Neural cell (in vitro differentiated cells): Measurements from ENCODE around the gene PPP2R2B. TPM values are rescaled to one million over a fixed set of nuclear protein-coding genes. Genes with fewer than 3 reads are reported as not detected.

Source experiments
- H2AFZ ChIP-seq: fragments of 200-600, 300-800 bp; sonication (generic), shearing (Covaris generic); 2 replicates; pipeline ENCODE4 v1.6.0; 2014; ENCODE audit warnings: low read depth, mild to moderate bottlenecking, antibody characterized with exemption, low read length, moderate library complexity
- H3F3A ChIP-seq: fragments of 200-600 bp; shearing (Covaris generic); 2 replicates; pipeline ENCODE4 v1.6.1; 2016; ENCODE audit warnings: mild to moderate bottlenecking, moderate library complexity, mixed read lengths, antibody characterized with exemption, low read length; ENCODE audit not compliant: insufficient read depth, poor library complexity, severe bottlenecking
- H3K27ac ChIP-seq: fragments of 200-600, 300-800 bp; sonication (generic), shearing (Covaris generic); 2 replicates; pipeline ENCODE4 v1.5.1; 2014; ENCODE audit warnings: mild to moderate bottlenecking, low read length, moderate library complexity
- H3K27me3 ChIP-seq: fragments of 300-800, 200-600 bp; sonication (generic), shearing (Covaris generic); 2 replicates; pipeline ENCODE4 v1.6.0; 2014; ENCODE audit warnings: mild to moderate bottlenecking, low read depth, low read length, moderate library complexity; ENCODE audit not compliant: insufficient read depth
- H3K36me3 ChIP-seq: fragments of 300-800, 200-600 bp; sonication (generic), shearing (Covaris generic); 2 replicates; pipeline ENCODE4 v1.5.1; 2014; ENCODE audit warnings: mild to moderate bottlenecking, antibody characterized with exemption, low read length, moderate library complexity; ENCODE audit not compliant: insufficient read depth
- H3K4me2 ChIP-seq: fragments of 300-800, 200-600 bp; sonication (generic), shearing (Covaris generic); 2 replicates; pipeline ENCODE4 v1.6.0; 2014; ENCODE audit warnings: mild to moderate bottlenecking, low read length
- H3K4me3 ChIP-seq: fragments of 300-800, 200-600 bp; sonication (generic), shearing (Covaris generic); 2 replicates; pipeline ENCODE4 v1.5.1; 2014; ENCODE audit warnings: mild to moderate bottlenecking, low read length, moderate library complexity
- H3K79me2 ChIP-seq: fragments of 200-600 bp; shearing (Covaris generic); replicated peaks from 2 replicates; pipeline ENCODE4 v1.6.0; 2014; ENCODE audit warnings: mild to moderate bottlenecking, low read length, moderate library complexity; ENCODE audit not compliant: insufficient read depth
- H3K9ac ChIP-seq: fragments of 300-800, 200-600 bp; sonication (generic), shearing (Covaris generic); 2 replicates; pipeline ENCODE4 v1.6.1; 2016; ENCODE audit warnings: mild to moderate bottlenecking, low read length, mixed read lengths
- H3K9me2 ChIP-seq: fragments of 200-600 bp; shearing (Covaris generic); 2 replicates; pipeline ENCODE4 v1.6.1; 2016; ENCODE audit warnings: mild to moderate bottlenecking, low read length, mixed read lengths; ENCODE audit not compliant: insufficient read depth
- H3K9me3 ChIP-seq: fragments of 200-600, 300-800 bp; sonication (generic), shearing (Covaris generic); 2 replicates; pipeline ENCODE4 v1.6.1; 2016; ENCODE audit warnings: mild to moderate bottlenecking, mixed run types, low read length, moderate library complexity, mixed read lengths
- H4K20me1 ChIP-seq: fragments of 200-600 bp; shearing (Covaris generic); 2 replicates; pipeline ENCODE4 v1.6.1; 2016; ENCODE audit warnings: mild to moderate bottlenecking, mixed run types; ENCODE audit not compliant: insufficient read depth
- EP300 ChIP-seq: fragments of 450-650 bp; conservative IDR thresholded peaks from 2 replicates; pipeline ENCODE4 v1.6.1; 2014; ENCODE audit warnings: antibody characterized with exemption, mild to moderate bottlenecking, moderate library complexity; ENCODE audit not compliant: poor library complexity, severe bottlenecking
- EZH2 ChIP-seq: fragments of 200-600, 300-800 bp; shearing (Covaris generic), sonication (generic); IDR thresholded peaks from 2 replicates; pipeline ENCODE4 v1.6.1; 2014; ENCODE audit warnings: antibody characterized with exemption, low read length, borderline replicate concordance, mild to moderate bottlenecking; ENCODE audit not compliant: insufficient read depth, poor library complexity, severe bottlenecking
- MXI1 ChIP-seq: fragments of 450-650 bp; conservative IDR thresholded peaks from 2 replicates; pipeline ENCODE4 v1.6.1; 2014; ENCODE audit warnings: antibody characterized with exemption, mild to moderate bottlenecking; ENCODE audit not compliant: poor library complexity, severe bottlenecking
- POLR2AphosphoS5 ChIP-seq: IDR thresholded peaks from 2 replicates; pipeline ENCODE4 v1.6.1; 2012
- RAD21 ChIP-seq: fragments of 450-650 bp; conservative IDR thresholded peaks from 2 replicates; pipeline ENCODE4 v1.6.1; 2014; ENCODE audit warnings: antibody characterized with exemption, mild to moderate bottlenecking, moderate library complexity
- SMC3 ChIP-seq: fragments of 450-650 bp; conservative IDR thresholded peaks from 2 replicates; pipeline ENCODE4 v1.6.1; 2014; ENCODE audit warnings: antibody characterized with exemption, mild to moderate bottlenecking, moderate library complexity; ENCODE audit not compliant: poor library complexity
- TAF1 ChIP-seq: IDR thresholded peaks from 2 replicates; pipeline ENCODE4 v1.6.1; 2012; ENCODE audit warnings: low read depth
- polyA plus RNA-seq: library from polyadenylated mRNA; depleted of rRNA; stranded (reverse); fragments of >200 nt; gene quantifications from 2 replicates; pipeline ENCODE4 v1.2.3, GENCODE V29; 2014
- TF ChIP-seq, protein P1 (sequence below): fragments of 450-650 bp; IDR thresholded peaks from 2 replicates; pipeline ENCODE4 v1.5.1; 2014; ENCODE audit warnings: antibody characterized with exemption, mild to moderate bottlenecking, moderate library complexity; ENCODE audit not compliant: poor library complexity, severe bottlenecking
- TF ChIP-seq, protein P2 (sequence below): IDR thresholded peaks from 2 replicates; pipeline ENCODE4 v1.6.1; 2012; ENCODE audit warnings: borderline replicate concordance

The PPP2R2B gene
- polyA plus RNA-seq, 1 donor from 2014 or later = 250 TPM

DNA sequence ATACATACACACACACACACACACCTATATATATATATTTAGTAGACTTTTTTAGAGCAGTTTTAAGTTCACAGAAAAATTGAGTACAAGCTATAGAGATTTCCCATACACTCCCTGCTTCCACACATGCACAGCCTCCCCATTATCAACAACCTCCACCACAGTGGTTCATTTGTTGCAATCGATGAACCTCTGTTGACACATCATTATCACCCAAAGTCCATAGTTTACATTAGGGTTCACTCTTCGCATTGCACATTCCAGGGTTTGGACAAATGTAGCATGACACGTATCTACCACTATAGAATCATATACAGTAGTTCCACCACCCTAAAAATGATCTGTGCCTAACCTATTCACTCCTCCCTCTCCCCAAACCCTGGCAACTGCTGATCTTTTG, 111.0 kb downstream of the PPP2R2B start:
- Histone ChIP-seq H3K4me2 (no peak overlapping the region), H3F3A (no peaks in the 10 kb centered on the region), H3K27ac (no peak overlapping the region)

GRCh38 chr5:146766013-146766412, 112.5 kb downstream of the PPP2R2B start:
- Histone ChIP-seq H3K79me2 (peaks cover 10% of the 10 kb centered on the region), H3K4me2 (no peak overlapping the region)
- TF ChIP-seq, protein P1, sequence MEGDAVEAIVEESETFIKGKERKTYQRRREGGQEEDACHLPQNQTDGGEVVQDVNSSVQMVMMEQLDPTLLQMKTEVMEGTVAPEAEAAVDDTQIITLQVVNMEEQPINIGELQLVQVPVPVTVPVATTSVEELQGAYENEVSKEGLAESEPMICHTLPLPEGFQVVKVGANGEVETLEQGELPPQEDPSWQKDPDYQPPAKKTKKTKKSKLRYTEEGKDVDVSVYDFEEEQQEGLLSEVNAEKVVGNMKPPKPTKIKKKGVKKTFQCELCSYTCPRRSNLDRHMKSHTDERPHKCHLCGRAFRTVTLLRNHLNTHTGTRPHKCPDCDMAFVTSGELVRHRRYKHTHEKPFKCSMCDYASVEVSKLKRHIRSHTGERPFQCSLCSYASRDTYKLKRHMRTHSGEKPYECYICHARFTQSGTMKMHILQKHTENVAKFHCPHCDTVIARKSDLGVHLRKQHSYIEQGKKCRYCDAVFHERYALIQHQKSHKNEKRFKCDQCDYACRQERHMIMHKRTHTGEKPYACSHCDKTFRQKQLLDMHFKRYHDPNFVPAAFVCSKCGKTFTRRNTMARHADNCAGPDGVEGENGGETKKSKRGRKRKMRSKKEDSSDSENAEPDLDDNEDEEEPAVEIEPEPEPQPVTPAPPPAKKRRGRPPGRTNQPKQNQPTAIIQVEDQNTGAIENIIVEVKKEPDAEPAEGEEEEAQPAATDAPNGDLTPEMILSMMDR = no peak
- no peak for TF ChIP-seq EP300
- no peak for TF ChIP-seq EZH2
- no peak for TF ChIP-seq MXI1
- no peak for TF ChIP-seq RAD21
- no peak for TF ChIP-seq TAF1
- no peak for TF ChIP-seq SMC3
- TF ChIP-seq, protein P2, sequence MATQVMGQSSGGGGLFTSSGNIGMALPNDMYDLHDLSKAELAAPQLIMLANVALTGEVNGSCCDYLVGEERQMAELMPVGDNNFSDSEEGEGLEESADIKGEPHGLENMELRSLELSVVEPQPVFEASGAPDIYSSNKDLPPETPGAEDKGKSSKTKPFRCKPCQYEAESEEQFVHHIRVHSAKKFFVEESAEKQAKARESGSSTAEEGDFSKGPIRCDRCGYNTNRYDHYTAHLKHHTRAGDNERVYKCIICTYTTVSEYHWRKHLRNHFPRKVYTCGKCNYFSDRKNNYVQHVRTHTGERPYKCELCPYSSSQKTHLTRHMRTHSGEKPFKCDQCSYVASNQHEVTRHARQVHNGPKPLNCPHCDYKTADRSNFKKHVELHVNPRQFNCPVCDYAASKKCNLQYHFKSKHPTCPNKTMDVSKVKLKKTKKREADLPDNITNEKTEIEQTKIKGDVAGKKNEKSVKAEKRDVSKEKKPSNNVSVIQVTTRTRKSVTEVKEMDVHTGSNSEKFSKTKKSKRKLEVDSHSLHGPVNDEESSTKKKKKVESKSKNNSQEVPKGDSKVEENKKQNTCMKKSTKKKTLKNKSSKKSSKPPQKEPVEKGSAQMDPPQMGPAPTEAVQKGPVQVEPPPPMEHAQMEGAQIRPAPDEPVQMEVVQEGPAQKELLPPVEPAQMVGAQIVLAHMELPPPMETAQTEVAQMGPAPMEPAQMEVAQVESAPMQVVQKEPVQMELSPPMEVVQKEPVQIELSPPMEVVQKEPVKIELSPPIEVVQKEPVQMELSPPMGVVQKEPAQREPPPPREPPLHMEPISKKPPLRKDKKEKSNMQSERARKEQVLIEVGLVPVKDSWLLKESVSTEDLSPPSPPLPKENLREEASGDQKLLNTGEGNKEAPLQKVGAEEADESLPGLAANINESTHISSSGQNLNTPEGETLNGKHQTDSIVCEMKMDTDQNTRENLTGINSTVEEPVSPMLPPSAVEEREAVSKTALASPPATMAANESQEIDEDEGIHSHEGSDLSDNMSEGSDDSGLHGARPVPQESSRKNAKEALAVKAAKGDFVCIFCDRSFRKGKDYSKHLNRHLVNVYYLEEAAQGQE = no peak
- no peak for TF ChIP-seq POLR2AphosphoS5

More for the DNA sequence above, 111.0 kb downstream of the PPP2R2B start:
- Histone ChIP-seq H3K9me3 (no peaks in the 10 kb centered on the region), H3K36me3 (no peaks in the 10 kb centered on the region), H3K27me3 (no peaks in the 10 kb centered on the region), H3K79me2 (peaks cover 7% of the 10 kb centered on the region), H2AFZ (no peak overlapping the region), H3K9me2 (no peaks in the 10 kb centered on the region), H3K9ac (no peak overlapping the region), H4K20me1 (no peaks in the 10 kb centered on the region), H3K4me3 (no peak overlapping the region)
- TF ChIP-seq POLR2AphosphoS5 = no peak
- no peak for TF ChIP-seq EZH2
- no peak for TF ChIP-seq SMC3
- TF ChIP-seq, protein P2 = no peak
- no peak for TF ChIP-seq TAF1
- no peak for TF ChIP-seq EP300
- no peak for TF ChIP-seq RAD21
- TF ChIP-seq, protein P1 = no peak
- TF ChIP-seq MXI1 = no peak

More at GRCh38 chr5:146766013-146766412, 112.5 kb downstream of the PPP2R2B start:
- Histone ChIP-seq H3F3A (no peaks in the 10 kb centered on the region), H3K36me3 (no peaks in the 10 kb centered on the region), H4K20me1 (no peaks in the 10 kb centered on the region), H3K4me3 (no peak overlapping the region), H3K9ac (no peak overlapping the region), H3K9me2 (no peaks in the 10 kb centered on the region), H3K27ac (no peak overlapping the region), H3K9me3 (no peaks in the 10 kb centered on the region), H2AFZ (no peak overlapping the region), H3K27me3 (no peaks in the 10 kb centered on the region)
